OCI-M2 (cell line): ENCODE results near the gene CRTC2.

Source experiments
- DNase-seq: peaks from one replicate; lab custom pipeline; 2025; ENCODE audit not compliant: unreplicated experiment; lab: John Stamatoyannopoulos, UW

CRTC2 gene

GRCh38 chr1:153946622-153947241, 11.7 kb downstream of the CRTC2 start, which contains the start of gene DENND4B:
Gene DENND4B, minus strand, starts transcription at chr1:153946718. Its CDS starts 2,344 bp downstream, at chr1:153944374.
- no peak for DNase-seq

DNA sequence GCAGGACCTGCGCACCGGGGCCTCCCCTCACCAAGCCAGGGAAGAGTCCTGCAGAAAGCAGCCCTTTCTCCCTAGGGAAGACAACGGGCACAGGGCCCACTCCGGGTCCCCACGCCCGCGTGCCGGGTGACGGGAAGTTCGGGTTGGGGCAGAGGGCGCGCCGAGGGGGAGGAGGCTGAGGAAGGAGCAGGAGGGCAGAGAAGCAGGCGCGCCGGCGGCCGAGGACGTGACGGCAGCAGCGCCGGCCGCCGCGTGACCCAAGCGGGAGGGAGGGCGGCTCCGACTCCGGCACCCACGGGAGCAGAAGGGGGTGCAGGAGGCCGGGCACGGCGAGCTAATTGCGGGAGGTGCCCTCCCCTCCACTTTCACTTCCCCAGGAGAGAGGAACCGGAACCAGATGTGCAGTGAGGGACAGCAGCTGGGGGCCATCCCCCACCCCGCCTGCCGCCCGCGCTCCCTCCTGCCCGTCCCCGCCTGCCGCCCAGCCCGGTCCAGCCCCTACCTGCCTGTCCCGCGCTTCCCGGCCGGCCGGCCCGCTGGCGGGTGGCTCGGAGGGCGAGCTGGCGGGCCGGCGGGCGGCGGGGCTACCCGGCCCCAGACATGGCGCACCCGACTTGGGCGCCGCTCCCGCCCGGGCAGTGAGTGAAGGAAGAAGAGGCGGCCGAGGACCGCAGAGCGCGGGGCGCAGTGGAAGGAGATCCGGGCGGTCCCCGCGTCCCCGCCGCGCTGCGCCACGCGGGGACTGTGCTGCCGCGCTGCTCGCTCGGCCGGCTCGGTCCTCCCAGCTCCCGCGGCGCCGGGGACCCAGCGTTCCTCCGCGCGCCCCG, 12.4 kb downstream of the CRTC2 start:
- DNase-seq: no peak

DNA sequence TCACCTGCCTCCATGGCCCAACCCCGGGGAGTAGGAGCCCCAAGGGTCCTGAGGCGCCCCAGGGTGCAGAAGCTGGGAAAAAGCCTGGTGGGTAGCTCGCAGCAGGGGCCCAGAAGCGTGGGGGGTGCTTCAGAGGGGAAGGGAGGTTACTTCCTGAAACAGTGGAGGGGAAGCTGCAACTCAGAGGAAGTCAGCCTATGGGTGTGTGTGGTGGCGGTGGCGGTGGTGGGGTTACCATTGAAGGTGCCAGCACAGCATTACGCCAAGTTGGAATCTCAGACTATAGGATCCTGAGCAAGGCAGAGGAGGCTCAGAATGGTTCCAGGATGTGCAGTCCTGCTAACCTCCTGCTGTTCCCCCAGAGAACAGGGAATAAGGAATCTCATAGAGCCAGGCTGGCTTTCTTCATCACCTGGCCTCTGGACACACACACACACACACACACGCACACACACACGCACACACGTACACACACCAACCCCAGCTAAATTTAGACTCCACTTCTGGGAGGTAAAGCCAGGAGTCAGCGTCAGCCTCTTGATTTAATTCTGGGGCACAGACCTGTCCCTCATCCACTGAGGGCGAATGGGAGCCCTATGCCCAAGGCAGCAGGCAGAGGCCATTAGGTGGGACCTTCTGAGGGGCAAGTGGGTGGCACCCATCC, 13.1 kb downstream of the CRTC2 start:
- no peak for DNase-seq

DNA sequence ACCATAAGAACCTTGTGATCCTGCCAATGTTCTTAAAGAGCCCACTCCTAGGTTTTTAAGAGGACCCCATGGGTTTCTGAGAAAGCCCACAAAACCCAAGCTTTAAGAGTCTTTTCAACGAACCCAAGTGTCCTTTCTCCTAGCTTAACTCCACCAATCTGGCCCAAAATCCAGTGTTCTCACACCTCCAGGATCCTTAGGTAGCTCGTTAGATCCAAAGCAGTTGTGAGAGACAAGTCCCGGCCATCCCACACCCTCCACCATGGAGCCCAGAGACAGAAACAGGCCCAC, 13.6 kb downstream of the CRTC2 start:
- DNase-seq: no peak

GRCh38 chr1:153944005-153944826, 14.2 kb downstream of the CRTC2 start:
- DNase-seq: no peak

- DNase-seq: no peak
Observed at GRCh38 chr1:153942766-153943549, 15.5 kb downstream of the CRTC2 start.

DNA sequence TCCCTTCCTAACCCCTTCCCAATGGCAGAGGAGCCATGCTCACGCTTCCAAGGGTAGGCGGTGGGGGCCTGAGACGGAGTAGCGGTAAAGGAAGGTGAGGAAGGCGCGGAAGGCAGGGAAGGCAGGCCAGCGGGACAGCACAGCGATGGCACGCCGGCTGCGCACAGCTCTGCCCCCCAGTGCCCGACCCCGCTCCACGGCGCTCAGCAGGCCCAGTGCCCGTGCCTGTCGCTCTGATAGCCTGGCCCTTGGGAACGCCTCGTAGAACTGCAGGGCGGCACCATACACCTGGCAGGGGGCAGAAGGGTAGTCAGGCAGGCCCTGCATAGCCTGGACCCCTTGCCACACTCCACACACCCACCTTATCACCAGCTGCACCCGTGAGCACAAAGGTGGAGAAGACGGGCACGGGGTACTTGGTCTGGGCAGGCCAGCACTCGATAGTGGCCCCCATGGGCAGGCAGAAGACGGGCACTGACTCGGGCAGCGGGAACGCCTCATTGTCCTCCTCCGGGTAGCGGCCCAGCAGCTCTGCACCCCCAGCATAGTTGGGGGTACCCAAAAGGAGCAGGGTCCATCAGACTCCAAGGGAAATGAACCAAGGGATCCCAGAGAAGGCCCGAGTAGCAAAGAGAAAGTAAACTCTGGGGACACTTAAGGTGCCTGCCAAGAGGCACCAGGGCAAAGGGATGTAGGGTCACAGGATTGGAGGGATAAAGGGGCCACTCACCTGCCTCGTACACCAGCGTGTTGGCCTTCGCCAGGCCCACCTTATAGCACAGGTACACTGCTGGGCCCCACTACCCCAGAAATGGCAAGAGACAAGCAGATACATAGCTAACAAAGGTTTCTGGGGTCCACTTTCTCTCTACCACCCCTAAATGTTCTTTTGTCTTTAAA, 16.3 kb downstream of the CRTC2 start:
- DNase-seq: no peak

GRCh38 chr1:153940756-153941155, 17.7 kb downstream of the CRTC2 start:
- no peak for DNase-seq

DNA sequence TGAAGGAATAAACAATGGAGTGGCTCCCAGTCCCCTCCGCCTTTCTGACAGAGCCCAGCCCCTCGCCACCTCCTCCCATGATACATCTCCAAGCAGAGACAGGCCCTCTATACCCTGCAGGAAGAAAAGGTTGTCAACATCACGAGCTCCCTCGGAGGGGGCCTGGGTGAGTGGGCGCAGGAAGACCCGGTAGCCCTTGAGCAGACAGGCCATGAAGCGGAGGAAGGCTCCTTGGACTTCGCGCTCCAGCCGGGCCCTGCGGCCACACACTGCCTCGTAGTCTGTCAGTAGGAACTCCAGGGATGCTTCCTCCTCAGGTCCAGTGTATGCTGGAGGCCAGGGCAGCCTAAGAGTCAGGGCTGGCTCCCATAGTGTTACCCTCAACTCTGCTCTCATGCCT, 18.9 kb downstream of the CRTC2 start:
- no peak for DNase-seq

GRCh38 chr1:153938996-153939395, 19.4 kb downstream of the CRTC2 start:
- DNase-seq: no peak

DNA sequence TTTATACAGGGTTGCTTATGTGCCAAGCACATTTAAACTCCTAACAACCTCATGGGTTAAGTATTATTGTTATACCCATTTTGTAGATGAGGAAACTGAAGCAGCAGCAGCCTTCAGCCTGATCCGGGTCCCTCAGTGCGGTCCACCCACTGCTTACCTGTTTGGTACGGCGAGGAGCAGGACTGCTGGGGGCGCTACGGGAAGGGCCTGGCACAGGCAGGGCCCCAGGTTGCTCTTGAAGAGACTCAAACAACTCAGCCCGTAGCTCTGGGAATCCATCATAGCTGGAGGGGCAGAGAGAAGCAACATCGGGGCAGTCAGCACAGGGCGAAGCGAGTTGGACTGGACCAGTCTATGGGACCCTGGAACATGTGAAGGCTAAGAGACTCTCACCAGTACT, 21.1 kb downstream of the CRTC2 start:
- DNase-seq: no peak

- DNase-seq: no peak
Observed at GRCh38 chr1:153936011-153936802, 22.2 kb downstream of the CRTC2 start.

- DNase-seq: no peak
Observed at GRCh38 chr1:153934746-153935145, 23.7 kb downstream of the CRTC2 start.

DNA sequence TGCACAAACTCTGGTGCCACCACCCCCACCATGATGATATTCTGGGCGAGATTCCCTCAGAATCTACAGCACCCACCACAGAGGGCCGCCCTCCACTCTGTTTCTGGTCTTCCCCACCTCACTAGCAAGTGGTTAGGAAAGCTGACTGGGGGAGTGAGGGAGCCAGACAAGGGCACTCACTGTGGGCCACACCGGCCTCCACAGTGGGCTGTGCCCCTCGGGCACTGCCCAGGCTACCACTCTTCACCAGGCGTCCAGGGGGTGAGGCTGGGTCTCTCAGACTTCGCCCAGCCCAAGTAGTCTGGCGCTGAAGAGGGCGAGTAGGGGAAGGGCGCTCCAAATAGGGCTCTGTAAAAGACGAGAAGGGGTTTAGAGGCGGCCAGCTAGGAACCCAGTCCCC, 24.5 kb downstream of the CRTC2 start:
- no peak for DNase-seq

DNA sequence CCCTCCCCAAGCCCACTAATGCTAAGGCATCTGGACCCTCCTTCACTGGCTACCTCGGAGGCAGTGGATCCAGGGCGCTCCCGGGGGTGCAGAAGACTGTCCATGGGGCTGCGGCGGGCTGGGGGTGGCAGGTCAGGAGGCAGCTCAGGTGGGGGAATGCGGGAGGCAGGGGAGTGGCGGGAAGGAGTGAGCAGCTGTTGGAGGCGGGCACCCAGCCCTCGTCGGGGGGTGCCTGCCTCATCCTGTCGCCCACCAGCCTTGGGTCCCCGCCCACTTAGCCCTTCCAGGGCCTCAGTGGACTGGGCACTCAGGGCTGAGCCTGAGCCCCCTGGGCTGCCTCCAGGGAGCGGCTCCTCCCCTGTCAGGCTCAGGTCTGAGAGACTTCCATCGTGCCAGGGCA, 25.0 kb downstream of the CRTC2 start:
- DNase-seq: no peak

GRCh38 chr1:153932156-153933131, 26.0 kb downstream of the CRTC2 start:
- DNase-seq: no peak
